ENCODE measurements around the gene RERE.

DNA sequence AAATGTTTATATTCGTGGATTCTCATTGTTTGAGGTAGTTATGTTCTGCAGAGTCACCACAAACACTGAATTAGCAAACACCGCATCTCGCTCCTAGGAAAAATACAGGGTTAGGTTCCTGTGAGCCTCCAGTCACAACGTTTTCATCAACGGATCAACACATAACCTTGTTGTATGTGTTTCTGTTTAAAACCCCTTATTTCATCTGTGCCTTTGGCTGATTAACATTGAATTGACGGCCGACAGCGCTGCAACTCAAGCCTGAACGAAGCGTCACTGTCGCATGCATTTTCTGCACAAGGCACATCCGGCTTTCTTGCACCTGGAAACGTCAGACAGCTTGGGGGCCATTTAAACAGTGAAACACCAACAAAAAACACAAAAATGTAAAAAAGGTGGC lies 491.2 kb downstream of the RERE start:
- TF ChIP-seq POLR2AphosphoS5 (IDR thresholded peaks at IDR 0.05) (no peak), POLR2A (IDR thresholded peaks at IDR 0.05) (no peak)
- TF ChIP-seq, protein P1, sequence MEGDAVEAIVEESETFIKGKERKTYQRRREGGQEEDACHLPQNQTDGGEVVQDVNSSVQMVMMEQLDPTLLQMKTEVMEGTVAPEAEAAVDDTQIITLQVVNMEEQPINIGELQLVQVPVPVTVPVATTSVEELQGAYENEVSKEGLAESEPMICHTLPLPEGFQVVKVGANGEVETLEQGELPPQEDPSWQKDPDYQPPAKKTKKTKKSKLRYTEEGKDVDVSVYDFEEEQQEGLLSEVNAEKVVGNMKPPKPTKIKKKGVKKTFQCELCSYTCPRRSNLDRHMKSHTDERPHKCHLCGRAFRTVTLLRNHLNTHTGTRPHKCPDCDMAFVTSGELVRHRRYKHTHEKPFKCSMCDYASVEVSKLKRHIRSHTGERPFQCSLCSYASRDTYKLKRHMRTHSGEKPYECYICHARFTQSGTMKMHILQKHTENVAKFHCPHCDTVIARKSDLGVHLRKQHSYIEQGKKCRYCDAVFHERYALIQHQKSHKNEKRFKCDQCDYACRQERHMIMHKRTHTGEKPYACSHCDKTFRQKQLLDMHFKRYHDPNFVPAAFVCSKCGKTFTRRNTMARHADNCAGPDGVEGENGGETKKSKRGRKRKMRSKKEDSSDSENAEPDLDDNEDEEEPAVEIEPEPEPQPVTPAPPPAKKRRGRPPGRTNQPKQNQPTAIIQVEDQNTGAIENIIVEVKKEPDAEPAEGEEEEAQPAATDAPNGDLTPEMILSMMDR (IDR thresholded peaks at IDR 0.05): no peak
